IMR-90 (cell line): ENCODE data around the gene LARP1. TPM values are rescaled to one million over a fixed set of nuclear protein-coding genes. Genes with fewer than 3 reads are reported as not detected.

Source experiments
- ATAC-seq: fragments of 200-7000 bp; cut with Tn5 transposase; 2 replicates; pipeline ENCODE4 v1.9.1; 2020; ENCODE audit warnings: low read depth, mild to moderate bottlenecking, moderate library complexity
- BruUV-seq: library from RNA; stranded (reverse); fragments of 400-500 nt; replicated peaks from 2 replicates; lab custom pipeline; 2021; lab: Mats Ljungman, UMichigan
- CTCF ChIA-PET: fragments of 300-600 bp; formaldehyde crosslinking; extraction: SDS; loops from one replicate; lab custom pipeline; 2021; ENCODE audit warnings: antibody characterized with exemption; lab: Yijun Ruan, JAX
- POLR2A ChIA-PET: fragments of 300-600 bp; sonication (Branson Sonifier 250); formaldehyde crosslinking; loops from one replicate; lab custom pipeline; 2022; ENCODE audit warnings: antibody characterized with exemption; ENCODE audit not compliant: unreplicated experiment; lab: Charles Lee
- DNase-seq: peaks from one replicate; pipeline ENCODE4 v3.0.0; 2013
- H2AFZ ChIP-seq: replicated peaks from 2 replicates; pipeline ENCODE3; 2013; ENCODE audit warnings: low read length, mild to moderate bottlenecking; ENCODE audit not compliant: poor library complexity
- H2AK5ac ChIP-seq: 2 replicates; pipeline ENCODE4 v1.6.1; 2013; ENCODE audit warnings: low read depth, low read length, inconsistent platforms
- H2AK9ac ChIP-seq: replicated peaks from 2 replicates; pipeline ENCODE3; 2013; ENCODE audit warnings: mild to moderate bottlenecking, low read depth, low read length, moderate library complexity; ENCODE audit not compliant: poor library complexity
- H2BK120ac ChIP-seq: 2 replicates; pipeline ENCODE4 v1.6.1; 2013; ENCODE audit warnings: low read depth, low read length, inconsistent platforms
- H2BK15ac ChIP-seq: 3 replicates; pipeline ENCODE4 v1.6.1; 2013; ENCODE audit warnings: low read depth, low read length, inconsistent platforms
- H2BK20ac ChIP-seq: 2 replicates; pipeline ENCODE4 v1.6.1; 2013; ENCODE audit warnings: low read depth, mild to moderate bottlenecking, inconsistent platforms, low read length, moderate library complexity
- H2BK5ac ChIP-seq: 2 replicates; pipeline ENCODE4 v1.6.1; 2013; ENCODE audit warnings: mild to moderate bottlenecking, low read depth, low read length, inconsistent platforms; ENCODE audit not compliant: poor library complexity, severe bottlenecking
- H3K14ac ChIP-seq: replicated peaks from 2 replicates; pipeline ENCODE4 v1.6.1; 2013; ENCODE audit warnings: low read depth, low read length, inconsistent platforms
- H3K18ac ChIP-seq: 2 replicates; pipeline ENCODE4 v1.6.1; 2013; ENCODE audit warnings: low read depth, low read length, control low read depth
- H3K23ac ChIP-seq: 2 replicates; pipeline ENCODE4 v1.6.1; 2013; ENCODE audit warnings: low read depth, low read length, inconsistent platforms
- H3K27ac ChIP-seq: 2 replicates; pipeline ENCODE4 v1.5.1; 2013; ENCODE audit warnings: mild to moderate bottlenecking, control low read depth, low read length; ENCODE audit not compliant: insufficient read depth
- H3K27me3 ChIP-seq: 2 replicates; pipeline ENCODE4 v1.6.1; 2013; ENCODE audit warnings: low read length; ENCODE audit not compliant: control insufficient read depth, insufficient read depth
- H3K36me3 ChIP-seq: 2 replicates; pipeline ENCODE4 v1.6.1; 2013; ENCODE audit warnings: low read length, mixed read lengths; ENCODE audit not compliant: control insufficient read depth, insufficient read depth
- H3K4ac ChIP-seq: 2 replicates; pipeline ENCODE4 v1.6.1; 2013; ENCODE audit warnings: low read depth, low read length, inconsistent platforms
- H3K4me1 ChIP-seq: 2 replicates; pipeline ENCODE4 v1.6.1; 2013; ENCODE audit warnings: low read length, mixed read lengths; ENCODE audit not compliant: control insufficient read depth, insufficient read depth
- H3K4me2 ChIP-seq: 2 replicates; pipeline ENCODE4 v1.6.1; 2013; ENCODE audit warnings: low read depth, mild to moderate bottlenecking, control low read depth, low read length, moderate library complexity
- H3K4me3 ChIP-seq: 2 replicates; pipeline ENCODE4 v1.5.1; 2013; ENCODE audit warnings: low read depth, mild to moderate bottlenecking, control low read depth, low read length, moderate library complexity; ENCODE audit not compliant: insufficient read depth
- H3K56ac ChIP-seq: 2 replicates; pipeline ENCODE4 v1.6.1; 2013; ENCODE audit warnings: low read length, inconsistent platforms; ENCODE audit not compliant: insufficient read depth; ENCODE audit errors: extremely low read depth
- H3K79me1 ChIP-seq, 2 experiments: 2 replicates each; pipeline ENCODE4 v1.6.1; 2013; ENCODE audit warnings: low read length in 2 of 2, inconsistent platforms in 1 of 2, low read depth in 1 of 2
- H3K9ac ChIP-seq: 2 replicates; pipeline ENCODE4 v1.6.1; 2013; ENCODE audit warnings: low read depth, low read length, control low read depth
- H3K9me1 ChIP-seq: 2 replicates; pipeline ENCODE4 v1.6.1; 2013; ENCODE audit warnings: low read length, inconsistent platforms; ENCODE audit not compliant: insufficient read depth
- H3K9me3 ChIP-seq: 2 replicates; pipeline ENCODE4 v1.6.1; 2013; ENCODE audit warnings: low read length; ENCODE audit not compliant: control insufficient read depth, insufficient read depth
- H4K20me1 ChIP-seq: 2 replicates; pipeline ENCODE4 v1.6.1; 2013; ENCODE audit warnings: low read length, inconsistent platforms; ENCODE audit not compliant: insufficient read depth
- H4K5ac ChIP-seq: 2 replicates; pipeline ENCODE4 v1.6.1; 2013; ENCODE audit warnings: mild to moderate bottlenecking, low read depth, low read length, control low read depth
- H4K8ac ChIP-seq, 2 experiments: 2 replicates each; pipeline ENCODE4 v1.6.1; 2013; ENCODE audit warnings: low read depth in 2 of 2, low read length in 2 of 2, control low read depth in 1 of 2, inconsistent platforms in 1 of 2
- H4K91ac ChIP-seq: 2 replicates; pipeline ENCODE4 v1.6.1; 2013; ENCODE audit warnings: low read depth, low read length, inconsistent platforms; ENCODE audit not compliant: insufficient read depth
- CEBPB ChIP-seq: IDR thresholded peaks from 2 replicates; pipeline ENCODE4 v1.6.1; 2012; ENCODE audit warnings: low read depth, low read length, improper control_type of control experiment
- SMC3 ChIP-seq: fragments of 150-350 bp; IDR thresholded peaks from 2 replicates; pipeline ENCODE4 v1.6.1; 2016; ENCODE audit warnings: low read depth, mild to moderate bottlenecking, antibody characterized with exemption, low read length, moderate library complexity
- WGBS, 2 experiments: methylation state at CpG; one replicate each; pipeline versions ENCODE4 v1.1.5 to v1.1.7; 2013; ENCODE audit warnings: missing lambda C conversion rate in 2 of 2; ENCODE audit not compliant: insufficient read length in 1 of 2; ENCODE audit errors: extremely low coverage in 2 of 2; 5-methylcytosine and 5-hydroxymethylcytosine counted together
- dilution Hi-C: fragments of 300-500 bp; cut with HindIII; formaldehyde crosslinking; loops from one replicate; pipeline ENCODE4 v1.14.3; 2018; ENCODE audit warnings: low sequenced_read_pairs; ENCODE audit not compliant: unreplicated experiment
- in situ Hi-C: fragments of 300-500 bp; cut with MboI; formaldehyde crosslinking; loops from 3 replicates; pipeline ENCODE4 v1.14.3; 2019; ENCODE audit warnings: low sequenced_read_pairs, inconsistent platforms, mixed read lengths
- intact Hi-C: fragments of 100-400 bp; cut with micrococcal nuclease; formaldehyde crosslinking; loops from 2 replicates; pipeline ENCODE4 v1.10.0; 2022
- polyA plus RNA-seq, 3 experiments: library from polyadenylated mRNA; depleted of rRNA; stranded (reverse); fragments of >200 nt; gene quantifications; 2 replicates each; pipeline ENCODE4 v1.2.3, GENCODE V29; 2012; ENCODE audit warnings: low replicate concordance in 1 of 3
- total RNA-seq: library from RNA; depleted of rRNA; stranded (reverse); fragments of >200 nt; gene quantifications from 2 replicates; pipeline ENCODE4 v1.2.3, GENCODE V29; 2012

LARP1 gene
- total and polyA plus RNA-seq, 2 of the 4 experiments (the other 2 are of a cell fraction), result 47.3 to 77.4 TPM

DNA sequence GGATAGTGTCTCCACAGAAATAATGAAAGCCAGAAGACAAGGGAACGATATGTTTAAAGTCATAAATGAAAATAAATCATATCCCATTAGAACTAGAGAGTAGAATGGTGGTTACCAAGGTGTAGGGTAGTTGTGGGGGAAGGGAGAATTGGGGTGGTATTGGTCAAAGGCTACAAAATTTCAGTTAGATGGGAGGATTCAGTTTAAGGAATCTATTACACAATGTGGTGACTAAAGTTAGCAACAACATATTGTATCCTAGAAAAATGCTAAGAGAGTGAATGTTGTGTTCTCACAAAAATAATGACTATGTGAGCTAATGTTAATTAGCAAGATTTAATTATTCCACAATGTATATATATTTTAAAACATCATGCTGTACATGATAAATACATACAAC, 27.8 kb upstream of the LARP1 start:
- TF ChIP-seq CEBPB (peak; percentile 58), SMC3 (no peak)
- H3K23ac ChIP-seq, result no peak overlapping the region
- no peak overlapping the region for H2AFZ ChIP-seq
- no peaks in the 10 kb centered on the region for H3K27me3 ChIP-seq
- WGBS, 2 experiments, result no CpG with 5 or more reads among the region's 1 CpG
- ATAC-seq (no peak), DNase-seq (no peak)
- no peak overlapping the region for H2BK20ac ChIP-seq
- dilution Hi-C loops, result no loop called here
- H3K9me1 ChIP-seq, result no peaks in the 10 kb centered on the region
- CTCF ChIA-PET, result no interaction called here
- H4K8ac ChIP-seq, result no peak overlapping the region
- intact Hi-C loops, result no loop called here
- no peak overlapping the region for H2BK5ac ChIP-seq
- no peak overlapping the region for H3K18ac ChIP-seq
- POLR2A ChIA-PET, result no interaction called here
- H3K4me1 ChIP-seq, result peaks cover 4% of the 10 kb centered on the region
- in situ Hi-C loops, result no loop called here
- H3K4me2 ChIP-seq, result no peak overlapping the region
- H4K20me1 ChIP-seq, result no peaks in the 10 kb centered on the region
- no peaks in the 10 kb centered on the region for H3K36me3 ChIP-seq
- H3K9me3 ChIP-seq, result peaks cover 1% of the 10 kb centered on the region; the same call in 1 of the 2 replicates
- BruUV-seq, result no TSS peak
- no peak overlapping the region for H3K27ac ChIP-seq
- H3K9ac ChIP-seq, result no peak overlapping the region
- H2AK9ac ChIP-seq, result no peak overlapping the region
- H3K14ac ChIP-seq, result no peak overlapping the region
- H2BK120ac ChIP-seq, result no peak overlapping the region
- no peak overlapping the region for H3K4me3 ChIP-seq
- no peaks in the 10 kb centered on the region for H3K79me1 ChIP-seq
- H4K5ac ChIP-seq, result no peak overlapping the region
- H3K4ac ChIP-seq, result no peak overlapping the region
- no peak overlapping the region for H2AK5ac ChIP-seq
- no peak overlapping the region for H4K91ac ChIP-seq
- no peak overlapping the region for H3K56ac ChIP-seq
- no peak overlapping the region for H2BK15ac ChIP-seq
